Progenitor cell of endocrine pancreas (in vitro differentiated cells): ENCODE measurements around the gene GOLGA8J. TPM values are rescaled to one million over a fixed set of nuclear protein-coding genes. Genes with fewer than 3 reads are reported as not detected.
"Not testable (repeated sequence)": the region's sequence is repeated elsewhere in the genome, so short reads cannot be mapped to it uniquely, and the experiment has no call there.

Experiments used
- DNase-seq: peaks from one replicate; pipeline ENCODE4 v3.0.0; 2021; ENCODE audit warnings: low spot score; ENCODE audit not compliant: unreplicated experiment
- H3K27ac Mint-ChIP-seq: 2 replicates; pipeline ENCODE4 v1.8.0; 2021; ENCODE audit warnings: mild to moderate bottlenecking, moderate library complexity, mixed read lengths
- H3K27me3 Mint-ChIP-seq: 2 replicates; pipeline ENCODE4 v1.8.0; 2021; ENCODE audit warnings: mixed read lengths
- H3K36me3 Mint-ChIP-seq: 2 replicates; pipeline ENCODE4 v1.8.0; 2022; ENCODE audit warnings: mixed read lengths; ENCODE audit not compliant: insufficient read depth
- H3K4me1 Mint-ChIP-seq: 2 replicates; pipeline ENCODE4 v1.8.0; 2021; ENCODE audit warnings: low read depth, mixed read lengths
- H3K4me3 Mint-ChIP-seq: 2 replicates; pipeline ENCODE4 v1.8.0; 2021; ENCODE audit warnings: low read depth, mild to moderate bottlenecking, moderate library complexity, mixed read lengths
- H3K9me3 Mint-ChIP-seq: 2 replicates; pipeline ENCODE4 v1.8.0; 2021; ENCODE audit warnings: low read depth, mixed read lengths
- total RNA-seq: library from RNA; stranded (reverse); gene quantifications from 2 replicates; pipeline ENCODE4 v1.2.1, GENCODE V29; 2021
- TF ChIP-seq, protein P1 (sequence below): fragments of 200-600 bp; sonication (generic); IDR thresholded peaks from one replicate; pipeline ENCODE4 v1.5.0; 2021; ENCODE audit warnings: antibody characterized with exemption, mild to moderate bottlenecking; ENCODE audit not compliant: unreplicated experiment

Gene GOLGA8J
- total RNA-seq, 1 donor from 2014 or later, result not detected

GRCh38 chr15:30041868-30042267 is 40.9 kb upstream of the GOLGA8J start:
- H3K4me3 Mint-ChIP-seq, result no peak overlapping the region
- DNase-seq, result no peak
- H3K36me3 Mint-ChIP-seq, result no peaks in the 10 kb centered on the region
- no peaks in the 10 kb centered on the region for H3K4me1 Mint-ChIP-seq
- peaks cover 5% of the 10 kb centered on the region for H3K27me3 Mint-ChIP-seq
- H3K9me3 Mint-ChIP-seq, result no peaks in the 10 kb centered on the region
- TF ChIP-seq, protein P1, sequence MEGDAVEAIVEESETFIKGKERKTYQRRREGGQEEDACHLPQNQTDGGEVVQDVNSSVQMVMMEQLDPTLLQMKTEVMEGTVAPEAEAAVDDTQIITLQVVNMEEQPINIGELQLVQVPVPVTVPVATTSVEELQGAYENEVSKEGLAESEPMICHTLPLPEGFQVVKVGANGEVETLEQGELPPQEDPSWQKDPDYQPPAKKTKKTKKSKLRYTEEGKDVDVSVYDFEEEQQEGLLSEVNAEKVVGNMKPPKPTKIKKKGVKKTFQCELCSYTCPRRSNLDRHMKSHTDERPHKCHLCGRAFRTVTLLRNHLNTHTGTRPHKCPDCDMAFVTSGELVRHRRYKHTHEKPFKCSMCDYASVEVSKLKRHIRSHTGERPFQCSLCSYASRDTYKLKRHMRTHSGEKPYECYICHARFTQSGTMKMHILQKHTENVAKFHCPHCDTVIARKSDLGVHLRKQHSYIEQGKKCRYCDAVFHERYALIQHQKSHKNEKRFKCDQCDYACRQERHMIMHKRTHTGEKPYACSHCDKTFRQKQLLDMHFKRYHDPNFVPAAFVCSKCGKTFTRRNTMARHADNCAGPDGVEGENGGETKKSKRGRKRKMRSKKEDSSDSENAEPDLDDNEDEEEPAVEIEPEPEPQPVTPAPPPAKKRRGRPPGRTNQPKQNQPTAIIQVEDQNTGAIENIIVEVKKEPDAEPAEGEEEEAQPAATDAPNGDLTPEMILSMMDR, result no peak
- no peak overlapping the region for H3K27ac Mint-ChIP-seq

GRCh38 chr15:30042556-30042955 is 40.2 kb upstream of the GOLGA8J start:
- no peak overlapping the region for H3K27ac Mint-ChIP-seq
- no peak for DNase-seq

GRCh38 chr15:30043211-30043655 is 39.5 kb upstream of the GOLGA8J start:
- Mint-ChIP-seq H3K9me3 (no peaks in the 10 kb centered on the region), H3K36me3 (no peaks in the 10 kb centered on the region), H3K4me1 (no peaks in the 10 kb centered on the region), H3K27ac (no peak overlapping the region), H3K27me3 (no peaks in the 10 kb centered on the region), H3K4me3 (no peak overlapping the region)
- no peak for DNase-seq
- TF ChIP-seq, protein P1, result no peak

More at GRCh38 chr15:30042556-30042955, 40.2 kb upstream of the GOLGA8J start:
- H3K36me3 Mint-ChIP-seq, result no peaks in the 10 kb centered on the region
- TF ChIP-seq, protein P1, result no peak
- no peak overlapping the region for H3K4me3 Mint-ChIP-seq
- H3K4me1 Mint-ChIP-seq, result no peaks in the 10 kb centered on the region
- H3K27me3 Mint-ChIP-seq, result no peaks in the 10 kb centered on the region
- no peaks in the 10 kb centered on the region for H3K9me3 Mint-ChIP-seq

GRCh38 chr15:30044377-30044776 is 38.4 kb upstream of the GOLGA8J start:
- no peak overlapping the region for H3K4me3 Mint-ChIP-seq
- H3K9me3 Mint-ChIP-seq, result no peaks in the 10 kb centered on the region
- H3K36me3 Mint-ChIP-seq, result no peaks in the 10 kb centered on the region
- no peaks in the 10 kb centered on the region for H3K4me1 Mint-ChIP-seq
- TF ChIP-seq, protein P1, result no peak
- no peak overlapping the region for H3K27ac Mint-ChIP-seq
- no peaks in the 10 kb centered on the region for H3K27me3 Mint-ChIP-seq
- no peak for DNase-seq

GRCh38 chr15:30044826-30045225 is 37.9 kb upstream of the GOLGA8J start:
- H3K27ac Mint-ChIP-seq, H3K4me3 Mint-ChIP-seq, H3K27me3 Mint-ChIP-seq, H3K36me3 Mint-ChIP-seq, H3K9me3 Mint-ChIP-seq, DNase-seq, H3K4me1 Mint-ChIP-seq: not testable (repeated sequence)

- not testable (repeated sequence) for H3K4me3 Mint-ChIP-seq, H3K27me3 Mint-ChIP-seq, H3K27ac Mint-ChIP-seq, DNase-seq, H3K4me1 Mint-ChIP-seq, H3K36me3 Mint-ChIP-seq, H3K9me3 Mint-ChIP-seq
Observed at GRCh38 chr15:30045248-30046041, 37.3 kb upstream of the GOLGA8J start.
